ENCODE data around the gene EMP1. TPM values are rescaled to one million over a fixed set of nuclear protein-coding genes. Genes with fewer than 3 reads are reported as not detected.
A peak's percentile ranks its signal among the peaks of the same experiment; 100 is the strongest.
"Not testable (repeated sequence)": the region's sequence is repeated elsewhere in the genome, so short reads cannot be mapped to it uniquely, and the experiment has no call there.

The EMP1 gene
- total RNA-seq, 1 experiment from 2014 or later = 679 TPM

DNA sequence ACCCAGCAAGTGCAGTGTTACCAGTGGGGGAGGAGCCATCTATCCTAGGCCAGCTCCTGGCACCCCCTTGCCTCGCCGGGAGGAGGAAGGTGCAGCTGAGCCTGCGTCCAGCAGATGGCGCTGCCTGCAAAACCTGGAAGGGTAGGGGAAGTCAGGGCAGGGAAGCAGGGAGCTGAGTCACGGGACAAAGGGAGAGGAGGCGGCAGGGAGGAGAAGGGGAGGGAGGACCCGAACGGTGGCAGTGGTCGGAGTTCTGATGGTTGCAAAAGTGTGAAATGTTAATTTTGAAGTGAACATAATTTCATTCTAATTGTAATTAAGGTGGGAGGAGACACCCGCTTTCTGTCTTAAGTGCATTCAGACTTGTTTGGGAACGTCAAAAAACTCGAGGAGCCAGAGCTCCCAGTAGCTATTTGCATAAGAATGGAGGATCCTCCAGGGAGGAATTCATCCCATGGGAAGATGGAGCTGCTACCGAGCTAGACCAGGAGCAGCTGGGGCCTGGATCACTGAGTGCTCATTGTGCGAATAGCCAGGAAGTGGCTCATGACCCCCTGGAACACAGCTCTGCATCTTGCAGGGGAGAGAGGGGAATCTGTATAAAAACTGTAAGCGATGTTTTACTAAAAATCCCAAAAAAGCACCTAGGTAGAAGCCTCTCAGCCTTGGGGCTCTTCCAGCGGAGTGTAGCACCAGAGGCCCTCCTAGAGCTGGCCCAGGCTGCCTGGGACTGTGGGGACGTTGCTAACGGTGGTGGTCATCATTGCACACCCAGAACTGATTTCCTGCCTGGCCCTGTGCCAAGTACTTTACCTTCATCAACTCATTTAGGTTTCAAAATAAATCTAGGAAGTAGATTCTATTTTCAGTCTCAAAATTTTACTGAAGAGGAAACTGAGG is 59.5 kb downstream of the EMP1 start:
- peak; percentile 93 for DNase-seq (ENCODE audit: low read depth)

DNA sequence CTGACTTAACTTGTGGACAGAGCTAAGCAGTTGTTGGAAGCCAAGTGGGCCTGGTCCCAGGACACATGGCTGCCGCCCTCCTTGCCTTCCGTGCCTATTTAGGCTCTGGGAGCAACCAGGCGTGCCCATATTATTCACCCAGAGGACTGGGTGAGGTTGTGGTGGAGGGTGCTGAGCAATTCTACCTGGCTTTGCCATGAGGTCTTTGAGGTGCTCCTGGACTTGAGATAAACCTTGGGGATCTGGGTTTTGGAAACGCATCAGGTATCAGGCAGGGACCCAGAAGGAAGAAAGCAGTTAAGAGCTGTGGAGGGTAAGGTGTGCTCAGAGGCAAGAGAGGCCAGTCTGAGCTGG is 60.1 kb downstream of the EMP1 start:
- no peak for DNase-seq (ENCODE audit: low read depth)

DNA sequence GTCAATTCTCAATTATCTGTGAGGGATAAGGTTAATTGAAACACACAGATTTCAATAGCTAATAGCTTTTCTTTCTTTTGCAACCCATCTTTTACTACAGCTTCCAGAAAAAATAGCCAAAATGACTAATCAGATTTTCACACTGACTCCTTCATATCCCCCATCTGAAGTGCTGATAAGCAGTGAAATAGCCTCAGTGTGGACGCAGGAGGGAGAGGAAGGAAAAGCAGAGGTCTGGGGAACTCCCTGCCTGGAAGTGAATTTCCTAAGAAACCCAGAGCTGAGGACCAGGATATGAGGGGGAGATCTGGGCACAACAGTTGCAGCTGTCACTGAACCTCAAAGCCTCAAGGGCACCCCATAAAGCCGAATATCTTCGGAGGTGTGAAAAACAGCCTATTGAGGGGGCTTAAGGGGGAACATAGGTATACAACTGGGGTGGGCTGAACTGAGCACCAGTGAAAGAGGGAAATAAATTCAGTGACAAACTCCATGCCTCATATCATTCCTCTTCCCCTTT is 60.9 kb downstream of the EMP1 start:
- DNase-seq (ENCODE audit: low read depth) = no peak

DNA sequence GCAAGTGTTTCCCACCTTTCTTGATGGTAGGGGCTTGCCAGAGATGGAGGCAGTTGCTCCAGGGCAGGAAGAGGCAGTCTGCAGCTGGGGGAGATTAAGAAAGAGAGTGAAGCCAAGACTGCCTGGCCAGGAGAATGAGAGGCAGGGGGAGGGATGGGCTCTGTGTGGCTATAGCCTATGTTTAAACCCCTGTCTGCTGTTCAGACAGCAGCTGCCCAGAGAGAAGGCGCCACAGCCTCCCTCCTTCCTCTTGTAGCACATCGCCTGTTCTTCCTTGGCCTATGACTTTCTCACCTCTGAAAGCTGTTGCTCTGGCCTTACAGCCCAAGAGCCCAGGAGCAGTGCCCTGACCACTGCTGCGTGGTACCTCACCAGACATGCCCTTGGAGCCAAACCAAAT is 61.7 kb downstream of the EMP1 start:
- no peak for DNase-seq (ENCODE audit: low read depth)

GRCh38 chr12:13258717-13259119 is 62.2 kb downstream of the EMP1 start:
- no peak for DNase-seq (ENCODE audit: low read depth)

GRCh38 chr12:13259625-13260024 is 63.1 kb downstream of the EMP1 start:
- DNase-seq (ENCODE audit: low read depth) = not testable (repeated sequence)

- DNase-seq (ENCODE audit: low read depth) = not testable (repeated sequence)
Observed at GRCh38 chr12:13267826-13268225, 71.3 kb downstream of the EMP1 start.

DNA sequence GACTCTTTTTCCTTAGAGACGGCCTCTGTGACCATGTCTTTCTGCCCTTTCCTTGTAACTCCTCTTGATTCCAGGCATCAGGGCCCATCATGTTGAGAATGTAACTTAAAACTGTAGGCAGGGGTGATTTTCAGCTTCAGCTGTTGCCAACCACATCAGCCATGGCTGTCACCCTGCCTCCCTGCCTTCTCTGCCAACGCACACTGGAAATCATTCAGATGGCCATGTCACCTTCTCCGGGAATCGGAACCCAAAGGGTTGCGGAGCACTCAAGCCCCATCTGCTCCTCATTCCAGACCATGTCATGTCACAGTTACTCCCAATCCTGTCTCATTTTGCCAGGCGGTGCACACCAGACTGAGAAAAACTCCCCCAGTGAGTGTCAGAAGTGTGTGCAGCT is 72.1 kb downstream of the EMP1 start:
- no peak for DNase-seq (ENCODE audit: low read depth)

Other genes starting within 250 kb of the EMP1 start
- gene GPRC5D, start 244.6 kb upstream of the EMP1 start, total RNA-seq (2014; rRNA removed) = not detected in 2 replicates
- 7.7 and 8.0 TPM in 2 replicates for gene HEBP1, start 196.5 kb upstream of the EMP1 start, total RNA-seq (2014; rRNA removed)
- gene FAM234B, start 152.3 kb upstream of the EMP1 start, total RNA-seq (2014; rRNA removed) = 9.1 and 9.2 TPM in 2 replicates
- 6.7 and 9.0 TPM in 2 replicates for gene GSG1, start 93.1 kb upstream of the EMP1 start, total RNA-seq (2014; rRNA removed)

Data from LHCN-M2 (cell line).